SK-N-SH treated with all-trans-retinoic acid at 6 μM for 48 hours (cell line): ENCODE results near the gene NFATC3.

Experiments used
- GLIS3 ChIP-seq: fragments of 250-450 bp; sonication (Bioruptor Pico); IDR thresholded peaks from 2 replicates; pipeline ENCODE4 v1.5.0; 2020; ENCODE audit warnings: mild to moderate bottlenecking, moderate library complexity
- OSR1 ChIP-seq: fragments of 250-450 bp; sonication (Bioruptor Pico); IDR thresholded peaks from 2 replicates; pipeline ENCODE4 v1.8.0; 2022; ENCODE audit warnings: moderate library complexity, mild to moderate bottlenecking, inconsistent platforms
- RARB ChIP-seq: fragments of 250-450 bp; sonication (Bioruptor Pico); IDR thresholded peaks from 2 replicates; pipeline ENCODE4 v1.8.0; 2021; ENCODE audit warnings: mild to moderate bottlenecking, moderate library complexity
- TCF4 ChIP-seq: fragments of 250-450 bp; sonication (Bioruptor Pico); IDR thresholded peaks from 2 replicates; pipeline ENCODE4 v1.8.0; 2021; ENCODE audit warnings: mild to moderate bottlenecking, moderate library complexity, borderline replicate concordance
- TSHZ2 ChIP-seq: fragments of 250-450 bp; sonication (Bioruptor Pico); IDR thresholded peaks from 2 replicates; pipeline ENCODE4 v1.5.0; 2020; ENCODE audit warnings: mild to moderate bottlenecking, moderate library complexity
- ZFP3 ChIP-seq: fragments of 250-450 bp; sonication (Bioruptor Pico); IDR thresholded peaks from 2 replicates; pipeline ENCODE4 v1.5.0; 2020; ENCODE audit warnings: mild to moderate bottlenecking, moderate library complexity
- ZNF565 ChIP-seq: fragments of 450-650 bp; formaldehyde crosslinking; conservative IDR thresholded peaks from 2 replicates; pipeline ENCODE4 v1.5.0; 2020; ENCODE audit warnings: low read depth, mild to moderate bottlenecking, moderate library complexity

- no peak for TF ChIP-seq ZNF565 (CRISPR knock-in tag)
- TF ChIP-seq RARB (CRISPR knock-in tag) = no peak
- no peak for TF ChIP-seq OSR1 (CRISPR knock-in tag)
- TF ChIP-seq TCF4 (CRISPR knock-in tag) = no peak
- TF ChIP-seq ZFP3 = no peak
- no peak for TF ChIP-seq TSHZ2 (CRISPR knock-in tag)
- TF ChIP-seq GLIS3 = no peak
These were observed 151.1 kb downstream of the NFATC3 start for GRCh38 chr16:68236137-68236825.
